CD4-positive, alpha-beta T cell (primary cell): ENCODE results near the gene NFIA. TPM values are rescaled to one million over a fixed set of nuclear protein-coding genes. Genes with fewer than 3 reads are reported as not detected.

Source experiments
- ATAC-seq: fragments of 200-7000 bp; cut with Tn5 transposase; one replicate; pipeline ENCODE4 v1.10.0; 2022; ENCODE audit warnings: mild to moderate bottlenecking; ENCODE audit not compliant: poor library complexity
- CTCF ChIA-PET: fragments of 350-600 bp; sonication (Branson Sonifier 250); formaldehyde crosslinking; loops from one replicate; lab custom pipeline; 2021; ENCODE audit warnings: antibody characterized with exemption, inconsistent platforms; lab: Charles Lee
- POLR2A ChIA-PET: fragments of 350-600 bp; sonication (Branson Sonifier 250); formaldehyde crosslinking; loops from one replicate; lab custom pipeline; 2021; ENCODE audit warnings: antibody characterized with exemption, inconsistent platforms; lab: Charles Lee
- DNase-seq, 14 experiments: peaks; one replicate each; pipeline ENCODE4 v3.0.0-alpha.2; 2013 to 2020; ENCODE audit warnings: mixed read lengths in 2 of 14
- H3K27ac ChIP-seq, 2 donors: one replicate each; pipeline versions ENCODE4 v1.5.1 to v1.7.0; 2013; ENCODE audit warnings: low read length in 2 of 2, low read depth in 1 of 2, mild to moderate bottlenecking in 1 of 2
- H3K27me3 ChIP-seq, 2 experiments: 1 replicate in 1 of 2; 2 replicates in 1 of 2; pipeline versions ENCODE4 v1.6.1 to v1.7.0; 2013; ENCODE audit warnings: low read length in 2 of 2, control low read depth in 1 of 2, mild to moderate bottlenecking in 1 of 2, moderate library complexity in 1 of 2; ENCODE audit not compliant: insufficient read depth in 2 of 2, control insufficient read depth in 1 of 2
- H3K36me3 ChIP-seq: one replicate; pipeline ENCODE4 v1.6.1; 2013; ENCODE audit warnings: low read length, control low read depth; ENCODE audit not compliant: insufficient read depth
- H3K4me1 ChIP-seq: one replicate; pipeline ENCODE4 v1.6.1; 2013; ENCODE audit warnings: low read length, control low read depth; ENCODE audit not compliant: insufficient read depth
- H3K4me3 ChIP-seq: one replicate; pipeline ENCODE4 v1.5.1; 2013; ENCODE audit warnings: mild to moderate bottlenecking, low read length, moderate library complexity
- H3K9me3 ChIP-seq, 2 experiments: 1 replicate in 1 of 2; 2 replicates in 1 of 2; pipeline versions ENCODE4 v1.6.1 to v1.7.0; 2013; ENCODE audit warnings: low read length in 2 of 2, mild to moderate bottlenecking in 2 of 2, control low read depth in 1 of 2, moderate library complexity in 1 of 2; ENCODE audit not compliant: control insufficient read depth in 1 of 2, insufficient read depth in 1 of 2
- H3K27ac Mint-ChIP-seq: one replicate; pipeline ENCODE4 v1.8.0; 2020; ENCODE audit warnings: mixed read lengths
- H3K27me3 Mint-ChIP-seq: one replicate; pipeline ENCODE4 v1.8.0; 2021; ENCODE audit warnings: mixed read lengths
- H3K36me3 Mint-ChIP-seq: one replicate; pipeline ENCODE4 v1.8.0; 2021; ENCODE audit warnings: low read depth, mixed read lengths
- H3K4me1 Mint-ChIP-seq: one replicate; pipeline ENCODE4 v1.8.0; 2021; ENCODE audit warnings: low read depth, mixed read lengths
- H3K4me3 Mint-ChIP-seq: one replicate; pipeline ENCODE4 v1.8.0; 2020; ENCODE audit warnings: mild to moderate bottlenecking, mixed read lengths
- H3K9me3 Mint-ChIP-seq: one replicate; pipeline ENCODE4 v1.8.0; 2020; ENCODE audit warnings: mixed read lengths
- intact Hi-C, 2 experiments: fragments of 100-400 bp; cut with DNase I in 1 of 2; cut with micrococcal nuclease in 1 of 2; formaldehyde crosslinking; loops; one replicate each; pipeline versions ENCODE4 v1.15.1 to v1.9.0; 2023 to 2025; cut with DNase I, micrococcal nuclease
- total RNA-seq, 174 experiments: library from RNA in 2 of 174; stranded (reverse) in 2 of 174; gene quantifications; one replicate each; pipeline ENCODE4 v1.2.3 and lab custom pipeline; 2021 to 2026
- TF ChIP-seq, protein P1 (sequence below): fragments of 200-600 bp; IDR thresholded peaks from one replicate; pipeline ENCODE4 v1.8.0; 2022; ENCODE audit warnings: antibody characterized with exemption, mild to moderate bottlenecking

Gene NFIA
- total RNA-seq, 2 experiments from 2014 or later: 4.8 to 5.9 TPM

DNA sequence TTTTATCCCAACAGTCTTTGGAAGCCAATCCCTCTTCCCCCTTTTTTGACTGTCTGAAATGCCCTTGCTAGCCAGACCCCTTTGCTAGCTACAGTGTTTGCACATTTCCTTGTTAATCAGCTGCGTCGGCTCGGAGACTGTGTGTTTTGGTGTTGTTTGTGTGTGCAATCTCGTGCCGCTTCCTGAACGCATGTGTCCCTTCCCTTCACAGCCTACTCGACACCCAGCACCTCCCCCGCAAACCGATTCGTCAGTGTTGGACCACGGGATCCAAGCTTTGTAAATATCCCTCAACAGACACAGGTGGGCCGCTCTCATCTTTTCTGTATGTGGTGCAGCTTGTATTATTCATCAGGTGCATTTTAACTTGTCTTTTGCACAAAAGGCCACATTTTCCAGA, 343.9 kb downstream of the NFIA start:
- POLR2A ChIA-PET: no interaction called here
- Mint-ChIP-seq H3K27me3 (no peaks in the 10 kb centered on the region), H3K27ac (no peak overlapping the region), H3K4me1 (no peaks in the 10 kb centered on the region), H3K4me3 (no peak overlapping the region), H3K36me3 (no peaks in the 10 kb centered on the region), H3K9me3 (no peaks in the 10 kb centered on the region)
- Histone ChIP-seq H3K27ac (no peak overlapping the region), H3K27me3 (no peaks in the 10 kb centered on the region), H3K9me3 (no peaks in the 10 kb centered on the region), H3K4me3 (no peak overlapping the region), H3K4me1 (no peaks in the 10 kb centered on the region), H3K36me3 (no peaks in the 10 kb centered on the region)
- DNase-seq: no peak
- TF ChIP-seq, protein P1, sequence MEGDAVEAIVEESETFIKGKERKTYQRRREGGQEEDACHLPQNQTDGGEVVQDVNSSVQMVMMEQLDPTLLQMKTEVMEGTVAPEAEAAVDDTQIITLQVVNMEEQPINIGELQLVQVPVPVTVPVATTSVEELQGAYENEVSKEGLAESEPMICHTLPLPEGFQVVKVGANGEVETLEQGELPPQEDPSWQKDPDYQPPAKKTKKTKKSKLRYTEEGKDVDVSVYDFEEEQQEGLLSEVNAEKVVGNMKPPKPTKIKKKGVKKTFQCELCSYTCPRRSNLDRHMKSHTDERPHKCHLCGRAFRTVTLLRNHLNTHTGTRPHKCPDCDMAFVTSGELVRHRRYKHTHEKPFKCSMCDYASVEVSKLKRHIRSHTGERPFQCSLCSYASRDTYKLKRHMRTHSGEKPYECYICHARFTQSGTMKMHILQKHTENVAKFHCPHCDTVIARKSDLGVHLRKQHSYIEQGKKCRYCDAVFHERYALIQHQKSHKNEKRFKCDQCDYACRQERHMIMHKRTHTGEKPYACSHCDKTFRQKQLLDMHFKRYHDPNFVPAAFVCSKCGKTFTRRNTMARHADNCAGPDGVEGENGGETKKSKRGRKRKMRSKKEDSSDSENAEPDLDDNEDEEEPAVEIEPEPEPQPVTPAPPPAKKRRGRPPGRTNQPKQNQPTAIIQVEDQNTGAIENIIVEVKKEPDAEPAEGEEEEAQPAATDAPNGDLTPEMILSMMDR: no peak
- ATAC-seq: no peak
- CTCF ChIA-PET: no interaction called here
- intact Hi-C loops: no loop called here

DNA sequence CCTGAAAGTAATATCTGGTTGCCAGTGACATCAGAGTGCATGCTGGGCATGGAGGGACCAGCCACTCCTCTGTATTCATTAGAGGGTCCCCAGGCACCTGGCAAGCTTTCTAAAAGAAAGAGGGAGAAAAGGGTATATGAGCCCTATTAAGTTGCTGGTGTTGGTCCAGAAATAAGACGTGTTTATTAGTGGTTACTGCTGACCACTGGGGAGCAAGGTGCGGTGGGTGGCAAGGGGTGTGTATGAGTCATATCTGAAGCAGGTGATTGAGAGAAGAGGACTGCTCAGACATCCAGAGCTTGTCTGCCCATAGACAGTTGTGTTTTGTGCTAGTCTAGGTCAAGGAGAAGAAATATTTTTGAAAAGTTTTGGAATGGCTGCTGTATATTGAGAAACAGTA, 344.5 kb downstream of the NFIA start:
- no peaks in the 10 kb centered on the region for H3K9me3 ChIP-seq

DNA sequence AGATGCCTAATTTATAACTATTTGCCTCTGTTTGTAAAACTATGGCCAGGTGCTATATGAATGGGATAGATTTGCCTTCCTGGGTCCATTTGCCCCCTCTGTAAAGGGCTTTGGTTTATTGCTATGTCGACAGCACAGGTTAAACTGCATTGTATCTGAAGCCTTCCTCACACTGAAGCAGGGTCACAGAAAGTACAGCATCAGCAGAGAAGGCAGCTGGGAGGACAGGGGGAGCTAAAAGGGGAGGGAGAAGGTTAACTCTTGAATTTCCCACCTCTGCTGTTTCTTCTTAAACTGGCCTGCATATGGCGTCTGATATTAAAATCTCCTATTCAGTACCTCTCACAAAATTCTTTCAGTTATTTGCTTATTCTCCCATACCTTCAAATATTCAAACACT, 345.1 kb downstream of the NFIA start:
- ATAC-seq (no peak), DNase-seq (no peak)
- Mint-ChIP-seq H3K27ac (no peak overlapping the region), H3K4me3 (no peak overlapping the region), H3K4me1 (no peaks in the 10 kb centered on the region), H3K27me3 (no peaks in the 10 kb centered on the region), H3K36me3 (no peaks in the 10 kb centered on the region), H3K9me3 (no peaks in the 10 kb centered on the region)
- H3K27ac ChIP-seq: no peak overlapping the region
- TF ChIP-seq, protein P1: no peak
- intact Hi-C loops: no loop called here
- no peaks in the 10 kb centered on the region for H3K27me3 ChIP-seq
- ChIA-PET POLR2A (no interaction called here), CTCF (no interaction called here)
- no peaks in the 10 kb centered on the region for H3K36me3 ChIP-seq
- no peaks in the 10 kb centered on the region for H3K9me3 ChIP-seq
- no peak overlapping the region for H3K4me3 ChIP-seq
- no peaks in the 10 kb centered on the region for H3K4me1 ChIP-seq

More for the DNA sequence above, 344.5 kb downstream of the NFIA start:
- POLR2A ChIA-PET: no interaction called here
- TF ChIP-seq, protein P1: no peak
- intact Hi-C loops: no loop called here
- H3K27me3 ChIP-seq: no peaks in the 10 kb centered on the region
- no peak overlapping the region for H3K4me3 Mint-ChIP-seq
- no peaks in the 10 kb centered on the region for H3K4me1 Mint-ChIP-seq
- no peaks in the 10 kb centered on the region for H3K36me3 ChIP-seq
- no peaks in the 10 kb centered on the region for H3K36me3 Mint-ChIP-seq
- H3K9me3 Mint-ChIP-seq: no peaks in the 10 kb centered on the region
- H3K27me3 Mint-ChIP-seq: no peaks in the 10 kb centered on the region
- H3K27ac Mint-ChIP-seq: no peak overlapping the region
- DNase-seq: no peak
- no peak for ATAC-seq
- no peak overlapping the region for H3K4me3 ChIP-seq
- H3K27ac ChIP-seq: no peak overlapping the region
- H3K4me1 ChIP-seq: no peaks in the 10 kb centered on the region
- CTCF ChIA-PET: interaction anchor here (0.5 kb wide), 1 partner anchor 425 kb away, joined by 3 read pairs; no protein-coding TSS in a partner anchor
